NCI-H345 treated with DMSO at 0.1 percent for 48 hours (cell line): Measurements from ENCODE around the gene PLCE1.

Experiments used
- DNase-seq: peaks from one replicate; lab custom pipeline; 2025; ENCODE audit not compliant: unreplicated experiment; lab: John Stamatoyannopoulos, UW

PLCE1 gene

DNA sequence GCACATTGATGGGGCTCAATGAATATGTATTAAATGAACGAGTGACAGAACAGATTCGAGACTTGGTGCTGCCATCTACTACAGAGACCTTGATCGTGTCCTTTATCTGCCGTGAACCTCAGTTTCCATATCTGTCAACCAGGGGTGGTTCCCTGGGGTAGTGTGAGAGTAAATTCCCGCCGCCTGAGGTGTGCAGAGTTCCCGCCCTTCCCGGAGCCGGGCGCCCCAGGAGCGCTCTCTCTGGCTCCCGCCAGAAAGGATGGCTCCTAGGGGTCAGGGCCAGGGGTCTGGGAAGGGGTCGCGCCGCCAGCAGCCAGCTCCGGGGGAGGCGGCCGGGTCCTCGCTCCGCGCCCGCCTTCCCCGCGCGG lies 333 bp upstream of the PLCE1 start:
- no peak for DNase-seq

DNA sequence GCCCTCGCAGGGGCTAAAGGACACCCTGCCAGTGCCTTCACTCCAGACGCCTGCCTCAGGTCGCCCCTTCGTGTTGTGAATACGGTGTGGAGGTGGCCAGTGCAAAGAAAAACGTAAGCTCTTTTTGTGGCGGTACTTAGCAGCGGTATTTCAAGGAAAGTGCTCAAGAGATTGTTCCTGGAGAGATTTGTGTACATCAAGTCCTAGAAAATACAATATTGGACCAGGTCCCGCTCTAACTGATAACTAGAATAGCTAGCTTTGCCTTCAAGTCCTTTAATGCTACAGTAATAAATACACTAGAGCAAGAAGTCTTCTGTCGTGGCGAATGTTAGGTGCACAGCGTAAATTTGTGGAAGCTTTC lies 689 bp downstream of the PLCE1 start:
- DNase-seq: no peak

DNA sequence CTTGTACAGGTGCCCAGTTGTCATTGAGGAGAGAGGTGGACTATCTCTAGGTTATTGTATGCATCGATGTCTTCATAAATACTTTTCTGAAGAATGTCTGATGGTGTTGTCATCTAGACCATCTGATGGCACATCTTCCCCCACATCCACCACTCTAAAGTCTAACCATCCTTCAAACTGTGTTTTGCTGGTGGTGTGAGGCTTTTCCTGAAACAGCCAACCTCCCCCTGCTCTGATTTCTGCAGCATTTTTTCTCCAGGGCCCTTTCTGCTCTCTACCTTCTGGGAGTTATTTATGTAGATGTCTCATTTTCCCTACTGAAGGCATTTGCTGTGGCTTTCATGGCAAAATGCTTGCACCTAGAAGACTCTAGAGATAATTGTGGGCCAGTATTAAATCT lies 1.5 kb downstream of the PLCE1 start:
- no peak for DNase-seq

DNA sequence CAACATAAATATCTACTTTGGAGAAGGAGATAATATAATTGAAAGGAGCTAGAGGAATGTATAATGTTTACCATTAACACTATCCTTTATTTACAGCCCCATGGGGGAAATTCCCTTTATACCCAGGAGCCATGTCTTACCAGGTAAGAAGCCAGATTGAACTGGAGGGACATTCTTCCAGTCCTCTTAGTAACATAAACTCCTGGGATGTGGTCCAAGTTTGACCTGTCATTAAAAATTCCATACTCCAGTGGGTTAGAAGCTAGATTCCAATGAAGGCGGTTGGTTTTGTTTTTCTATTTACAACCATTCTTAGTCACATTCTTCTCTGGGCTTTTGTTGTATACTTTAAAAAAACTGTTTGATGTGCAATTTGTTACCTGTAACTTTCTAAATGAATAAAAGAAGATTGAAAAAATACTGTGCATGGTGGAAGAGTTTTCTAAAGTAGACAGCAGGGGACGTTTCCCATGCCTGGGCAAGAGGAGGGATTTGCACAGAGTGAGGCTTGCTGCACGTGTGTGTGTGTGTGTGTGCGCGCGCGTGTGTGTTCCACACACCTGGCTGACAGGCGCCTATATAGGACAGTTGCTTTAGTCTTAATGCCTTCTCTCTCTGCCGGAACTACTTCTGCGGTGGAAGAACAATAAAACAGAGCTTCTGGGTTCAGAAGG lies 2.0 kb downstream of the PLCE1 start:
- no peak for DNase-seq

DNA sequence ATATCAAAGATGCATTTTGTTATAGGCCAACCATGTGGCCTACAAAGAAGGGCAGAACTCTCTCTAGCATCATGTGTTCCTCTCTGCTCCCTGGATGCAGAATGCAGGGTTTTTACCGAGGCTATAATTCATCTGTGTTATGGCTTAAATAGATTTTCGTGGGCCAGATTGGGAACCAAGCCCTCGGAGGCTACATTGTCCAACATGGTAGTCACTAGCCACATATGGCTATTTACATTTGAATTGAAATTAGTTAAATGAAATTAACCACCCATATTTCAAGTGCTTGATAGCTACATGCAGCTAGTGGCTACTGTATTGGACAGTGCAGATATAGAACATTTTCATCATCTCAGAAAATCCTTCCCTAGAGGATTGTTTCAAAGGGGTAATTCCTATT lies 2.8 kb downstream of the PLCE1 start:
- DNase-seq: no peak

DNA sequence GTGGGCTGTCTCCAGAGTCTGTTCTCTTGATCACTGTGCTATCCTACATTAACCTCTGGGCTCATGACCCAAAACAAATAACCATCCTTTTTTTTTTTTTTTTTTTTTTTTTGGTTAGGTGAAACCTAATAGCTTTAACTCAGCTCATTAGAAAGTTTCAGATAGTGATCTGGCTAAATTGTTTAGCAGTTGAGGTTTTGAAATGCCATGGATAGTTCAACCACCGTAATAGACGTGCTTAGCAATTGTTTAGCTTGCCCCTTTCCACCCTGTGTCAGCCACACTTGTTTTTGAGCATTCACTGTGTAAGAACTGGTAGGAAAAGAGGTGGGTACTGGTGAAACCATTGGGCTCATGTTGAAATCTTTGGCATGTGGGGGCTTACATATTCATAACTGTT lies 3.8 kb downstream of the PLCE1 start:
- DNase-seq: no peak

DNA sequence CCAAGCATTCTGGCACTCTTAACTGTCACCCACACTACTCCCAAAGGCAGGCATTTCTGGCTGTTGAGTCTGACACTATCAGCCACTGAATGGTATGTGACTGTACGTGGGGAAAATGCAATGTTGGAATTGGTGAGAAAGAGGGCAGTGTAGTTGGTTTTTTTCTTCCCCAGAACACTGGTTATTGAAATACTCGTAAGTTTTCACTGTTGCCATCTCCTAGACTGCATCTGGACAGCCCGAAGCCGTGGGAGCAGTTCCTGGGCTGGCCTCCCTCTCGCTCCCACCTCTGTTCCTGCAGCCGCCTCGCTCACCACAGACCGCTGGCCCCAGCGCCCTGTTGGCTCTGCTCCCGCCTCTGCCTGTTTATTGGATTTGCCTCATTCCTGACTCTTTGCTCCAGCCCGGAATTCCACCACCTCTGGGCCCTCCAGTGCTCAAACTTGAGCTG lies 5.7 kb downstream of the PLCE1 start:
- no peak for DNase-seq

DNA sequence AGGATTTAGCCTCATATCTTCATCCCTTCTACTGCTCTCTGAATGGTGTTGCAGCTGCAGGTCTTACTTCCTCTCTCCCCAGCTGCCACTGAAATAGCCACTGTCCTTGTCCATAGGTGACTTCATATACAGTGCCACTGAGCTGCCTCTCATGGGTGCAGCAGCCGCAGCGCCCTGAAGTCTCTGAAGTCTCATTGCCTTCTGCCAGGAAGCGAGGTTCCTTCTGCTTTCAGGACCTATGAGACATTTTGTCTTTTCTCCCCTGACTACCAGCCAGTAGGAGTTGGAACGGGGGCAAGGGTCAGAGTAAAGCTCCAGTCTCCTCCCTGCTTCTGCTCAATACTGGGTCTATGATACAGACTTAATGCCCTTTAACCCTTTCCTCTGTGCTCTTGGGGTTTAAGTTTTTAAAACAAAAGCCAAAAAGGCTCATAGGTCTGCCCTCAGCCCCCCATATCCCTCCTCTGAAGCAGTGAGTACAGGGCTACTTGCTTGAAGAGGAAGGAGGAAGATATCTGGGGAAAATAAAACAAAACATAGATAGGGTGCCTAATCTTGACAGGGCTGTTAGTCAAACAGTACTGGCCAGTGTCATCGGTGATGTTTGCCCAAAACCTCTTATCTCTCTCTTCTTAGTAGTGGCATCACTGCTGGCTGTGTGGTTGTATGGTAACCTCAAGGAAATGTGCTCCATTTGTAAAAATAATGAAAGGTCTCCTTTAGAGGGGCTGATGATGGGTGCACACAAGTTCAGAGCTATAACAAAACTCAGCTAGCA lies 7.1 kb downstream of the PLCE1 start:
- DNase-seq: no peak

DNA sequence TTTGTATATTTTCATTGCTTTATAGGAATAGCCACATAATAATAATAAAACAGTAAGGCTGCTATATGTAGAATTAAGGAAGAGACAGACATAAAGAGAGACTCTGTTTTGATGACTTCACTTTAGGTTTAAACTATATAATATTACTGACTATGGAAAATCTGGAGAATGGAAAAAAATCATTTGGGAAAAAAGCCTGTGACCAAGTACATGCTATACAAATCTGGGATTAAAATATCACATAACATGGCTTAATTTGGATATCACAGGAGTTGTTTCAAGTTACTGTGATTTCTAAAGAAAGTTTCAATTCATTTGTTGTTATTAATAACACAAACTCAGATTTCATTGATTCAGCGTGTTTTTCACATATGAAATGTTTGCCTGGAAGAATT lies 7.7 kb downstream of the PLCE1 start:
- no peak for DNase-seq

DNA sequence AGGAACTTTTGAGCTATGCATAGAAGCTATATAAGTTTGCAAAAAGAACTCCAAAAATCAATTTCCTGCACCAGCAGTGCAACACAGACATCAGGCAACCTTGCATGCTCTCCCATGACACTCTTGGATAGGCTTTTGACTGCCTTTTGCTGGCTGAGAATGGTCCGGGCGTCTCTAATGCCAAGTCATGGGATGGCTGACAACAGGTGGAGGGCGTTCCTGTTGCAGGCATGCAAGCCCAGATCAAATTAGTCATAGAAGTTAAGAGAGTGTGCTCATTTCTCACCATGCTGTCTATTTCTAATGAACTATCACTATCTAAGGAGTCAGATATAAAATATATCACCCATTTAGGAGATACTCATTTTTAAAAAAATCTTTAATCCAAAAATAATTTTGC lies 8.4 kb downstream of the PLCE1 start:
- DNase-seq: no peak

DNA sequence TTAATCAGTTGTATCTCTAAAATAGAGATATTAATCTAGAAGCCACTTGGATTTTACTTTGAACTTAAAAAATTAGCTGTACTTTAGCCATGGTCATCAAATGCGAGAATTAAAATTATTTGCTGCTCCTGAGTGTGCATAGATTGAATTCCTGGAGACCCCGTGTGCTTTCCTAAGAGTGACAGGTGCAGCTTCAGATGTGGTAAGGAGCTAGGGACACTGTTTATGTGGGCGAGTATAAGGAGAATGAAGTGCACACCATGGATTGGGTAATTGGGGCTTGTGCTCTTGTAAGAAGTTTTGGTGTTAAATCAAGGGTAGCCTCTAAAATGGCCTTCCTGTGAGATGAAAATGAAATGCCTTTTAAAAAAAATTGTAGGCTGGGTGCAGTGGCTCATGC lies 9.8 kb downstream of the PLCE1 start:
- DNase-seq: no peak

DNA sequence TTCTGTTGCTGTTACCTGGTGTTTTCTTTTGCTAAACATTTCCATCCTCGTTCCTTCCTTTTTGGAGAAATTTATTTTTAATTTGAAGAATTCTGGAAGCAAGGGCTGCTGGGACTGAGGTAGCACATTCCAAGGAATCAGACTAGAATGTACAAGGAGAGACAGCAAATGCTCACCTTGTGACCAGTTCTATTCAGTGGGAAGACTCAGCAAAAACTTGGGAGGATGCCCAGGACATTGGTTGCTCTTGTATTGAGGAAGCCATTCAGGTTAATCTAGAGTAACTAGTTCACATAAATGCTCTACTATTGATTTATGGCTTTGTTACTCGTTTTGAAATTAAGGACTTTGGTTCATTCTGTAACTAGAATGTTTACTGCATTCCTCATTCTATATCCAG lies 11.3 kb downstream of the PLCE1 start:
- DNase-seq: no peak

DNA sequence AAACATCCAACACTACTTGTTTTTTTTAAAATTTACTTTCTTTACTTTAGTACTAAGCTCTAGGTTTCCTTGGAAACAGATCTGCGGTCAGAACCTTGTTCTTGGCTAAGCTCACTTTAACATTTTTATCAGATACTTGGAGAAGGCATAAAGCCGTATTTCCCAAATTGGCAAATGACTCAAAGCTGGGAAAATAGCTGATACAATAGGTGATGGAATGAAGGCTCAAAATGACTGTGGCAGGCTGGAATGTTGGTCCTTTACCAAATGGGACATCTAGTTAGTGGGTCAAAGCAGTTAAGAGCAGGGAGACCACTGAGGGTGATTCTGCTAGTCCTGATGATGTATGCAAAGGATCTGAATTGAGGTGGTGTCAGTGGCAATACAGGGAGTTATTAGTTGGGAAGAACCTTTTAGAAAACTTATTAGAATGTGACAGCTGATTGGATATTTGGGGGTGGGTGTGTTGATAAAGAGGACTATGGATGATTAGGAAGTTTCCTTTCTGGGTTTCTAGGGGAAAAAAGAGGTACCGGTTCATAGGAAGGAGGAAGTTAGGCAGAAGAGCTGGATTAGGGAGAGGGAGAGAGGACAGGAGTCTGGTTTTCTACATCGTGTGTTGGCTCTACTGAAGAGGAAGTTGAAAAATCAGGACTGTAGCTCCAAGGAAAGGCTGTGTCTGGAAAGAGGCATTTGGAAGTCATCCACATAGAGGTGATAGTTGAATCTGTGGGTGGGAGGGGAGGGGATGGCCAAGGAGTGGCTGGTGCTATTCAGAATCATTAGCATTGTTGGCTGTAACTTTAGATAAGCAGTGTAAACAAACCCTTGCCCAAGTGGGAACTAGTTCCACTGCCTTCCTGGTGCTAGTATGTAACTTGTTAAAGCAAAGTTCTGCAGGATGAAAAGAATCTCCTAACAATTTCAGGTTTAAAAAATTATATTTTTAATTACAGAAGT lies 13.1 kb downstream of the PLCE1 start:
- DNase-seq: no peak

DNA sequence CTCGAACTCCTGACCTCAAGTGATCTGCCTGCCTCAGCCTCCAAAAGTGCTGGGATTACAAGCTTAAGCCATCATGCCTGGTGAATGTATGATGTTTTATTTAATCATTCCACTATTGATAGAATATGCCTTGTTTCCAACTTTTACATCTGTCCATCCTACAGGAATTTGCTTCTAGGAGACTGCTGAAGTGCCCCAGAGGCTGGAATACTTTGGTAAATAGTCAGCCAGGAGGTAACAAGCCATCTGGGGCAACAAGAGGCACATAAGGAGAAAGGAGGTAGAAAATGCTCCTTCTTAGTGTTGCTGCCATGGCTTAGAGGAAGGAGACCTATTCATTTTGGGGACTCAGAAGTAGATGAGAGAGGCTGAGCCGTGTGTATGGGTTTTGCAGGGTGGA lies 14.8 kb downstream of the PLCE1 start:
- DNase-seq: no peak

DNA sequence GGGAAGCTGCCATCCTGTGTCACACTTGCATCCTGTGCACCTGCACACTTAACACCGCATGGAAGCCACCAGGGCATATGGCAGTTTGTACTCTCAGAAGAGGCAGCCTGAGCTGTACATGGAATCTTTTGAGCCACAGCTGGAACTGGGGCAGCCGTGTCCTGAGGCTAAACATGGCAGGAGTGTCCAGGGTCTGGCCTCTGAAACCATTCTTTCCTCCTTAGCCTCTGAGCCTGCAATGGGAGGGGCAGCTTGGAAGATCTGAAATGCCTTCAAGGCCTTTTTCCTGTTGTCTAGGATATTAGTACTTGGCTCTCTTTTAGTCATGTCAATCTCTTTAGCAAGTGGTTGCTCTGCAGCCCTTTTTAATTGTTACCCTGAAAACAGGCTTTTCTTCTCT lies 16.4 kb downstream of the PLCE1 start:
- DNase-seq: no peak

DNA sequence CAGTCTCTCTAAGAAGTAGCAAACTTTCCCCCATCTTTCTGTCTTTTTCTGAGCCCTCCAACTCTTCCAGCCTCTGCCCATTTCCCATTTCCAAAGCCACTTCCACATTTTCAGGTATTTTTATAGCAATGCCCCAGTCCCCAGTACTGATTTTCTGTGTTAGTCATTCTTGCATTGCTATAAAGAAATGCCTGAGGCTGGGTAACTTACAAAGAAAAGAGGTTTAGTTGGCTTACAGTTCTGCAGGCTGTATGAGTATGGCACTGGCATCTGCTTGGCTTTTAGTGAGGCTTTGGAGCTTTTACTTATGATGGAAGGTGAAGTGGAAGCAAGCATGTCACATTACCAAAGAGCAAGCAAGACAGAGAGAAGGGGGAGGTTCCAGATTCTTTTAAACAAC lies 17.2 kb downstream of the PLCE1 start:
- DNase-seq: no peak

DNA sequence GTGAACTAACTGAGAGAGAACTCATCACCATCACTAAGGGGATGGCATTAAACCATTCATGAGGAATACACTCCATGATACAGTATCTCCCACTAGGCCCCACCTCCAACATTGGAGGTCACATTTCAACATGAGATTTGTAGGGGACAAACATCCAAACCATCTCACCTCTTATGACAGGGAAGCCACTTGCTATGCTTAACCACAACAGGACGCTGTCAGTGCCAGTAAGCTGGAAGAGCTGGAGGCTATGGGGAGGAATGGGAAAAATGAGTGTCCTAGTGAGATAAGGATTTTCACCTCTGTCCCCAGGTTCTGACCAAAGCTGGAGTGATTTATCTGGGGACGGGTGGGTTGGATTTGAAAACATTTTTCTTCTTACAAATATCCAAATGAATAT lies 17.6 kb downstream of the PLCE1 start:
- no peak for DNase-seq

DNA sequence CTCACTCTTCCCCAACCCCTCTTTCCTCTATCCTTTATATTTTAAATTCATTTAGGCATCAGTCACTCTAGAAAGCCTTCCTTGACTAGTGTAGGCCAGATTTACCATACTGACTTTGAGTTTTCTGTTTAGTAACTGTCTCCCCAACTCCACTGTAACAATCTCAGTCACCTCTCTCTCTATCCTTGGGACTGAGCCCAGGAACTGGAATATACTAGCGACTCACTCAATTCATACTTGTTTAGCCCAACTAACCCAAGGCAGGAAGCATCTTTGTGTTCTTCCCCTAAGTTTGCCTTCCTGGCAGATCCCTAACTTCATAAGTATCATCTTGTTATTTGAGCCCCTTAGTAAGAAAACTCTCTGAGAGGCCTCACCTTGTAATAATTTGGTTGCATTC lies 19.1 kb downstream of the PLCE1 start:
- no peak for DNase-seq

DNA sequence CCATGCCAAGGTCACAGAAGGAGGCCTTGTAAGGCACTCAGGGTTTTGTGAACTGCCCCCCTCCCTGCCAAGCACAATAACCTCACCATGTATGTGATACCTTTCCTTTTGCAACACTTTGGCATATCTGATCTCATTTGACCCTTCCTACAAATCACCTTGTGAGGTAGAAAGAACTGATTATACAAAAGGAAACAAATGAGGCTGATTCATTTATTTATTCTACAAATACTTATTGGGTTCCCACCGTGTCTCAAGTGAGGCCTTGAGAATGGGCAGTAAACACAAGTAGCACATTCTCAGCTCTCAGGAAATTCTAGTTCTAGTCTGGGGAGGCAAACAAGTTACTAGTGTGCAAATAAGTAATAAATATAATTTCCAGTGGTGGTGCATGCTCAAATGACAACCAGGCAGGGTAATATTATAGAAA lies 19.6 kb downstream of the PLCE1 start:
- no peak for DNase-seq

DNA sequence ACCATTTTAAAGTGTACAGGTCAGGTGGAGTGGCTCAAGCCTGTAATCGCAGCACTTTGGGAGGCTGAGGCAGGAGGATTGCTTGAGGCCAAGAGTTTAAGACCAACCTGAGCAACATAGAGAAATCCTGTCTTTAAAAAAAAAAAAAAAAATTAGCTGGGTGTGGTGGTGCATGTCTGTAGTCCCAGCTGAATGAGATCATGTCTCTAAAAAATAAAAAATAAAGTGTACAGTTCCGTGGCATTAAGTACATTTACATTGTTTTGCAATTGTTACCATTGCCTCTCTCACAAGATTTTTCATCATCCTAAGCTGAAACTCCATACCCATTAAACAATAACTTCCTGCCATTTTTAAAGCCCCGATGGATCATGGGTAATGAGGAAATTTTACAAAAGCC lies 20.6 kb downstream of the PLCE1 start:
- no peak for DNase-seq

DNA sequence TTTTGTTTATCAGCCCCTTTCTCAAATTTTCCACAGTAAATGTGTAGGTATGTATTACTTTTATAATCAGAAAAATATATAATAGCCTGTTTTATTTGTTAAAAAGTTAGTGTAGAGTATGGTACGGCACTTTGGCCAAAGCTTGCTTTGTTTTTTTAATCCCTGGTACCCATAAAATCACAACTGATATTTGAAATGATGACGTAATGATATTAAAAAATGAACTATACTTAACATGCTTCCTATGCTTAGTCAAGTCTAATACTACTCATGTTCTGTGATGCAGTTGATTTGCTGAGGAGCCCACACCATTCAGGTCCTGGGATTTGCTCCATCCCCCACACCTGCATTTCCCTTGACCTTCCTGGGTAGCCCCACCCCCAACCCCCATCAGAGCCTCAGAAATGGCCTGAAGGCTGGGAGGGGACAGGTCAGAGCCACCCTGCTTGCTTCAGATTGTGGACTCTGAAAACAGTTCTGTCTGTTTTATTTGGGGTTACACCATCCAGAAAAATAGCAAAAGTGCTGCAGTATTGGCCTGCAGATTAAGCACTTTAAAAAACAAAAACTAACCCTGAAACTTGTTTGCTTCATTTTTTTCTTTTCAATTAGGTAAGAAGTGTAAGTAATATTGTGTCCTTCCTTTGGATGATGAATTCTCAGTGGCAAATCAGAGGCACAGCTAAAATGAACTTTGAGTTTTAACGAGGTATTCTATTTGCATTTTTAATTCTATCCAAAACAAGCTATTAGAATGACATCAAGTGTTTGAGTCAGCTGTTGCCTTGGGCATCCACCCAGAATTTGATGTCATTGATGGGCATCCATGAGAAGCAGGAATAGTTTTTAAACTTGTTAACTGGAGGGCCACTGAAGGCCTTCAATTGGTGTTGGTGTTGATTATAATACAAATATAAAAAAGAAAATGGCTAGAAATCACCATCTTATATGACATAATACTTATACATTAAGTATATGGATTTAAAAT lies 23.3 kb downstream of the PLCE1 start:
- no peak for DNase-seq
